Measurements from ENCODE around the gene GDF2. TPM values are rescaled to one million over a fixed set of nuclear protein-coding genes. Genes with fewer than 3 reads are reported as not detected.

GDF2 gene
- polyA plus RNA-seq, 4 donors = not detected

GRCh38 chr10:47366731-47367460 is 44.6 kb downstream of the GDF2 start:
- no peak for DNase-seq (ENCODE audit: low read depth in 4 of 4, low spot score in 3 of 4)

- no peak for DNase-seq (ENCODE audit: low read depth in 4 of 4, low spot score in 3 of 4)
Observed at GRCh38 chr10:47367646-47368045, 45.4 kb downstream of the GDF2 start.

- no peak for DNase-seq (ENCODE audit: low read depth in 4 of 4, low spot score in 3 of 4)
Observed at GRCh38 chr10:47368431-47369180, 46.4 kb downstream of the GDF2 start.

- DNase-seq (ENCODE audit: low read depth in 4 of 4, low spot score in 3 of 4) = no peak
Observed at GRCh38 chr10:47369251-47369894, 47.1 kb downstream of the GDF2 start.

GRCh38 chr10:47370015-47370767 is 47.9 kb downstream of the GDF2 start:
- no peak for DNase-seq (ENCODE audit: low read depth in 4 of 4, low spot score in 3 of 4)

GRCh38 chr10:47370878-47371277 is 48.6 kb downstream of the GDF2 start:
- DNase-seq (ENCODE audit: low read depth in 4 of 4, low spot score in 3 of 4) = no peak

- no peak for DNase-seq (ENCODE audit: low read depth in 4 of 4, low spot score in 3 of 4)
Observed at GRCh38 chr10:47371629-47372485, 49.6 kb downstream of the GDF2 start.

GRCh38 chr10:47372726-47373125 is 50.5 kb downstream of the GDF2 start:
- no peak for DNase-seq (ENCODE audit: low read depth in 4 of 4, low spot score in 3 of 4)

- DNase-seq (ENCODE audit: low read depth in 4 of 4, low spot score in 3 of 4) = no peak
Observed at GRCh38 chr10:47374611-47375536, 52.6 kb downstream of the GDF2 start.

- DNase-seq (ENCODE audit: low read depth in 4 of 4, low spot score in 3 of 4) = no peak
Observed at GRCh38 chr10:47376522-47377220, 54.4 kb downstream of the GDF2 start.

Other genes starting within 250 kb of the GDF2 start
- 1 to 10 TPM; 1.7 to 2.9 (median 1.9) TPM for gene GDF10, start 22.3 kb upstream of the GDF2 start, polyA plus RNA-seq (ENCODE audit: insufficient read length in 4 of 4)
- gene RBP3, start 25.9 kb downstream of the GDF2 start, polyA plus RNA-seq (ENCODE audit: insufficient read length in 4 of 4) = under 1 TPM; 0.07 to 0.11 (median 0.08) TPM
- 1 to 10 TPM; 4.8 to 7.8 (median 5.9) TPM for gene ZNF488, start 61.8 kb downstream of the GDF2 start, polyA plus RNA-seq (ENCODE audit: insufficient read length in 4 of 4)
- gene ANXA8, start 161.7 kb downstream of the GDF2 start, polyA plus RNA-seq (ENCODE audit: insufficient read length in 4 of 4) = under 1 TPM in 3 of 4 donors, not detected in 1; 0.12 to 0.62 (median 0.40) TPM
- not detected for gene FAM25G, start 169.2 kb downstream of the GDF2 start, polyA plus RNA-seq (ENCODE audit: insufficient read length in 4 of 4)
- gene AGAP9, start 201.2 kb downstream of the GDF2 start, polyA plus RNA-seq (ENCODE audit: insufficient read length in 4 of 4) = 10 to 100 TPM in 1 of 4 donors, 1 to 10 TPM in 3; 4.4 to 15.0 (median 7.7) TPM

Data from right renal pelvis (tissue), 4 donors.